ENCODE results near the gene PIGK. TPM values are rescaled to one million over a fixed set of nuclear protein-coding genes. Genes with fewer than 3 reads are reported as not detected.

The PIGK gene
- total and polyA plus RNA-seq, 8 donors = 2.9 to 17.8 (median 9.1) TPM

DNA sequence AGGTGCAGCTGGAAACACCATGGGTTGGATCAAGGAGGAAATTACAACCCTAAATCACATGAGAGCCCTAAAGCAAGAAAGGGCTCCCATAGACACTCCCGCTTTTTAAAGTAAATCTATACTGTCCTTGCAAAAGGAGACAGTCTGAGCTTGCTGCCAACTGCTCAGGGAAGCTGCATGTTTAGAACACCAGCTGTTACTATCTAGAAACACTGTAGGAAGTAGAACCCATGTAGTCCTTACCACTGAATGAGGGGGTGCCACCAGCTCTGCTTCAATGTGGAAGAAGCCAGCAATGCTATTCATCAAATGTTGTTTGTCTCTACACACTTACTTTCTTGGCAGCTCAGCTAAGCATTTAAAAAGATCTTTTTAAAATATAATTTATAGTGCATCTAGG is 79.8 kb downstream of the PIGK start:
- H3K9me3 ChIP-seq = no peaks in the 10 kb centered on the region
- H3K27me3 ChIP-seq = no peaks in the 10 kb centered on the region
- H3K4me1 ChIP-seq = no peaks in the 10 kb centered on the region
- DNase-seq (no peak), ATAC-seq (no peak), FAIRE-seq (no peak)
- intact Hi-C loops (cut with DNase I) = no loop called here
- WGBS, 2 donors = 100% methylated on average over 1 of the region's 1 CpG
- H3K36me3 ChIP-seq = no peaks in the 10 kb centered on the region
- H3K4me3 ChIP-seq = no peak overlapping the region
- H3K27ac ChIP-seq = no peak overlapping the region
- TF ChIP-seq, protein P1, sequence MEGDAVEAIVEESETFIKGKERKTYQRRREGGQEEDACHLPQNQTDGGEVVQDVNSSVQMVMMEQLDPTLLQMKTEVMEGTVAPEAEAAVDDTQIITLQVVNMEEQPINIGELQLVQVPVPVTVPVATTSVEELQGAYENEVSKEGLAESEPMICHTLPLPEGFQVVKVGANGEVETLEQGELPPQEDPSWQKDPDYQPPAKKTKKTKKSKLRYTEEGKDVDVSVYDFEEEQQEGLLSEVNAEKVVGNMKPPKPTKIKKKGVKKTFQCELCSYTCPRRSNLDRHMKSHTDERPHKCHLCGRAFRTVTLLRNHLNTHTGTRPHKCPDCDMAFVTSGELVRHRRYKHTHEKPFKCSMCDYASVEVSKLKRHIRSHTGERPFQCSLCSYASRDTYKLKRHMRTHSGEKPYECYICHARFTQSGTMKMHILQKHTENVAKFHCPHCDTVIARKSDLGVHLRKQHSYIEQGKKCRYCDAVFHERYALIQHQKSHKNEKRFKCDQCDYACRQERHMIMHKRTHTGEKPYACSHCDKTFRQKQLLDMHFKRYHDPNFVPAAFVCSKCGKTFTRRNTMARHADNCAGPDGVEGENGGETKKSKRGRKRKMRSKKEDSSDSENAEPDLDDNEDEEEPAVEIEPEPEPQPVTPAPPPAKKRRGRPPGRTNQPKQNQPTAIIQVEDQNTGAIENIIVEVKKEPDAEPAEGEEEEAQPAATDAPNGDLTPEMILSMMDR (IDR thresholded peaks at IDR 0.05) = no peak

DNA sequence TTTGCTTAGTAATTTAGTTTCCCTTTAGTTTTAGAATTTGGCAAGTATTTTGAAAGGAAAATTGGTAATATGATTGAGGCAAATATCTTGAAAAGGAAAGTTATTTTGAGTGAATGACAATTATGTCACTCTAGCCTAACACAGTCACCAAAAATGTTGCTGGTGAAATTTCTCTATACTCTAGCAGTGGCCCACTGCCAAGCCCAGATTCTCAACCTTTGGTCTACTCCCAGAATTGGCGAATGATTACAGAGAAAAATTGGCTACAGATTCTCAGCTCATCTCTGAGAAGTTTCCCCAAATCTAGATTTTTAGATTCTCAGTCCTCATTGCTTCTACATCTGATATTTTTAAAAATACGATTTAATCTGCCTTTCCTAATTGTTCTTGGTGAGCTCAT is 84.9 kb downstream of the PIGK start:
- FAIRE-seq (no peak), DNase-seq (no peak), ATAC-seq (no peak)
- intact Hi-C loops (cut with DNase I) = no loop called here
- Histone ChIP-seq H3K9me3 (no peaks in the 10 kb centered on the region), H3K4me3 (no peak overlapping the region), H3K4me1 (no peaks in the 10 kb centered on the region), H3K27ac (no peak overlapping the region), H3K27me3 (no peaks in the 10 kb centered on the region), H3K36me3 (no peaks in the 10 kb centered on the region)
- TF ChIP-seq, protein P1 (IDR thresholded peaks at IDR 0.05) = no peak
- WGBS, 2 donors = 70 to 84% methylated on average over 2 of the region's 2 CpGs

DNA sequence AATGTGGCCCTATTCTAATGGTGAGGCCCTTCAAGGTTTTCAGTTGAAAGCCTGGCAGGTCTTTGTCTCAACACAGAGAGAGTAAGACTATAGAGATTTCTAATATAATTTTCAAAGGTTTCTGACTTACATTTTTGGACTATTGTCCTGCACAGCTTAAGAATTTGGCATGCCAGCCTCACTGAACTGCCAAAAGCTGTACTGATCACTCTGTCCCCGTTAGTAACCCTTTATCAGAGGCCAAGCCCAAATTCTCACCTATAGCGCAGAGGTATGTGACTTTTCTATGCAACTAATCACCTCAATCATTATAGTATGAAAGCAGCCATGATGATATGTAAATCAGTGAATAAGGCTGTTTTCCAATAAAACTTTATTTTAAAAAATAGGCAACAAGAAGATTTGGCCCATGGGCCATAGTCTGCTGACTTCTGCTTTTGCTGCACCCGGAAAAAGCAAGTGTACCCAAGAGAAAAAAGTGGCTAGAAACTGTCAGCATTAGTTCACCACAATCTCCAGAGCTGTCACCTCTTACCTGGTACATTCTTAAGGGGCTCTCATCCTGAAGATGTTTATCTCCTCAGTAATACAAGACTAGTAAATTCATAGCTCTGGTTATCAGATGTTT is 85.4 kb downstream of the PIGK start:
- H3K27ac ChIP-seq = no peak overlapping the region
- ATAC-seq = no peak

DNA sequence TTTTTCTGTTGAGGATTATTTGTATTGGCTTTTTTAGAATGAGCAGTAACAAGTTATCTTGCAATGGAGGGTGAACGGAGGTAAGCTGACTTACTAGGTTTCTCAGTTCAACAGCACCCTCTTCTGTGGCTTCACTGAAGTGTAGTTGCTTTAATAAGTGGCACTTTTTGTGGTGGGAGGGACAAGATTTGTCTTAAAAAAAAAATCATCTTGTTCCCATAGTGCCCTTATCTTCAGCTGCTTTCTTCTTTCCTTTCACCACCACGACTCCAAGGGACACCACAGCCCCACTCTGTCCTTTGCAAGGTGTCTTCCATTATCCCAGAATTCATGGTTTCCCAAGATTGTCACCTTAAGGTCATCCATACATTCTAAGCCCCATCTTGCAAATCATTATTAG is 92.9 kb downstream of the PIGK start:
- peak in 3 of 4 donors; percentile 72 to 77 (median 77) for ATAC-seq
- DNase-seq = no peak
- TF ChIP-seq, protein P1 (IDR thresholded peaks at IDR 0.05) = no peak
- 12 to 13% methylated on average over 2 of the region's 2 CpGs for WGBS, 2 donors
- Histone ChIP-seq H3K36me3 (no peaks in the 10 kb centered on the region), H3K4me1 (no peaks in the 10 kb centered on the region), H3K4me3 (no peak overlapping the region), H3K9me3 (no peaks in the 10 kb centered on the region), H3K27me3 (peaks cover 0 to 4% (median 0%) of the 10 kb centered on the region in 4 donors), H3K27ac (no peak overlapping the region)
- FAIRE-seq = no peak
- intact Hi-C loops (cut with DNase I) = no loop called here

More for the DNA sequence above, 85.4 kb downstream of the PIGK start:
- no peak for DNase-seq
- intact Hi-C loops (cut with DNase I) = no loop called here
- WGBS, 2 donors = 92 to 96% methylated on average over 3 of the region's 3 CpGs
- Histone ChIP-seq H3K36me3 (no peaks in the 10 kb centered on the region), H3K27me3 (no peaks in the 10 kb centered on the region), H3K9me3 (no peaks in the 10 kb centered on the region), H3K4me1 (no peaks in the 10 kb centered on the region), H3K4me3 (no peak overlapping the region)
- FAIRE-seq = no peak
- TF ChIP-seq, protein P1 (IDR thresholded peaks at IDR 0.05) = no peak

DNA sequence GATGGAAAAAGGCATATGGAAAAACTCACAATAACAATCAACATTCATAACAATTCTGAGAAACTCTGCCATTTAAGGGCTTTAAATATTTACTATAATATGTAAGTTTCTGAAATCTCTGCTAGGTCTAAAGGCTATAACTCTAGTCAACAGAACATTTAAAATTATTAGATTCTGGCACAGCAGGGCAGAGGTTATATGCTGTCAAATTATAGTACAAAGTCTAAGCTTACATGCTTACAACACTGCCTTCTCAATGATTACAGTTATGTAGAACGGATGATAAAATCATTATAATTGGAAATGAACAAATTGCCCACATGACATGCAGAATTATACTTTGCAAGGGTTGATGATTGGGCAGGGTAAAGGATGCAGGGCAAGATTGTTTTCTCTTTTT is 97.7 kb downstream of the PIGK start:
- no peaks in the 10 kb centered on the region for H3K36me3 ChIP-seq
- 68 to 75% methylated on average over 1 of the region's 1 CpG for WGBS, 2 donors
- H3K27me3 ChIP-seq = peaks cover 0 to 4% (median 0%) of the 10 kb centered on the region in 4 donors
- intact Hi-C loops (cut with DNase I) = no loop called here
- no peak overlapping the region for H3K27ac ChIP-seq
- H3K4me1 ChIP-seq = no peaks in the 10 kb centered on the region
- no peak for DNase-seq
- no peak overlapping the region for H3K4me3 ChIP-seq
- TF ChIP-seq, protein P1 (IDR thresholded peaks at IDR 0.05) = no peak
- no peak for ATAC-seq
- H3K9me3 ChIP-seq = no peaks in the 10 kb centered on the region
- FAIRE-seq = peak; percentile 26

Data from pancreas (tissue), 10 donors.